Muscle of leg (tissue), 11 donors: ENCODE measurements around the gene SLC27A2. TPM values are rescaled to one million over a fixed set of nuclear protein-coding genes. Genes with fewer than 3 reads are reported as not detected.
A peak's percentile ranks its signal among the peaks of the same experiment; 100 is the strongest.

Experiments used
- DNase-seq: peaks from one replicate; pipeline ENCODE4 v3.0.0; 2013
- H3K27ac ChIP-seq: one replicate; pipeline ENCODE4 v1.5.1; 2013; ENCODE audit warnings: mild to moderate bottlenecking, low read length, control low read depth
- H3K27me3 ChIP-seq: one replicate; pipeline ENCODE4 v1.6.1; 2013; ENCODE audit warnings: low read length; ENCODE audit not compliant: control insufficient read depth, insufficient read depth
- H3K36me3 ChIP-seq: one replicate; pipeline ENCODE4 v1.6.1; 2013; ENCODE audit warnings: low read length; ENCODE audit not compliant: control insufficient read depth, insufficient read depth
- H3K4me1 ChIP-seq: one replicate; pipeline ENCODE4 v1.6.1; 2013; ENCODE audit warnings: low read length; ENCODE audit not compliant: control insufficient read depth, insufficient read depth
- H3K4me3 ChIP-seq: one replicate; pipeline ENCODE4 v1.5.1; 2013; ENCODE audit warnings: low read length, control low read depth
- H3K9me3 ChIP-seq: replicated peaks from 2 replicates; pipeline ENCODE4 v1.6.1; 2013; ENCODE audit warnings: low read depth, low read length; ENCODE audit not compliant: control insufficient read depth
- WGBS: methylation state at CpG from one replicate; pipeline ENCODE4 v1.1.5; 2013; ENCODE audit warnings: missing lambda C conversion rate; ENCODE audit not compliant: insufficient coverage; 5-methylcytosine and 5-hydroxymethylcytosine counted together
- polyA plus RNA-seq, 8 donors: library from polyadenylated mRNA; unstranded; fragments of 120-200 nt; gene quantifications; one replicate each; pipeline versions ENCODE4 v1.2.1 to v1.2.3, GENCODE V29; 2013; ENCODE audit warnings: inconsistent platforms in 1 of 8, low replicate concordance in 1 of 8; ENCODE audit not compliant: insufficient read length in 8 of 8, insufficient read depth in 1 of 8
- total RNA-seq: library from RNA; stranded (reverse); fragments of 120-200 nt; gene quantifications from one replicate; pipeline ENCODE4 v1.2.4, GENCODE V29; 2013

SLC27A2 gene
- total and polyA plus RNA-seq, 9 donors: 0.09 to 3.8 (median 0.20) TPM

DNA sequence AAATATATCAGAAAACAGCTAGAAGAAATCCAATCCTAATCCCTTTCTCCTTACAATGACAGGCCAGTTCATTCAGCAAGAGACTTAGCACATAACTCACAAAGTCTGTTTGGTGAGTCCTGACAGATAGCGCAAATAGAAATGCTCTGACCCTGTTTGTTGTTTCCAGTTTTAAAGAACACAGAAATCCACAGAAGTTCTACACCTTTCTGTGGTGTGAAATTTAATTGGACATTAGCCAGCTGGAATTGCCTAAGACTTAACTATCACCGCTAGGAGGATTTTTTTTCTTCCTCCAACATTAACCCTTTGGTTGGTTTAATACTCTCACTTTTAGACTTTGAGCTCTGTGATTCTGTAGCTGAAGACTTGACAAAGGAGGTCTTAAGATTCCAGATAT, 52.8 kb downstream of the SLC27A2 start:
- Histone ChIP-seq H3K4me3 (no peak overlapping the region), H3K27me3 (no peaks in the 10 kb centered on the region), H3K9me3 (no peaks in the 10 kb centered on the region), H3K36me3 (no peaks in the 10 kb centered on the region), H3K4me1 (no peaks in the 10 kb centered on the region), H3K27ac (no peak overlapping the region)
- WGBS: no CpG with 5 or more reads among the region's 2 CpGs
- no peak for DNase-seq

DNA sequence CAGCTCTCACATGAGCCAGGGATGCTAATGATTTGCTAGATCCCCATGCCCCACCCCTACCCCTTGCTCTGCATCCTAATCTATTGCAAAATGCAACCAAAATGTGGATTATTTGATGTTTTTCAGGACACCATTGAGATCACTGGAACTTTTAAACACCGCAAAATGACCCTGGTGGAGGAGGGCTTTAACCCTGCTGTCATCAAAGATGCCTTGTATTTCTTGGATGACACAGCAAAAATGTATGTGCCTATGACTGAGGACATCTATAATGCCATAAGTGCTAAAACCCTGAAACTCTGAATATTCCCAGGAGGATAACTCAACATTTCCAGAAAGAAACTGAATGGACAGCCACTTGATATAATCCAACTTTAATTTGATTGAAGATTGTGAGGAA, 53.8 kb downstream of the SLC27A2 start:
- 75% methylated on average over 1 of the region's 1 CpG for WGBS
- no peak overlapping the region for H3K4me3 ChIP-seq
- no peaks in the 10 kb centered on the region for H3K4me1 ChIP-seq

GRCh38 chr15:50236433-50236832, 54.4 kb downstream of the SLC27A2 start:
- no peaks in the 10 kb centered on the region for H3K9me3 ChIP-seq
- no peak overlapping the region for H3K27ac ChIP-seq
- no peak overlapping the region for H3K4me3 ChIP-seq
- 95% methylated on average over 5 of the region's 9 CpGs for WGBS
- H3K36me3 ChIP-seq: no peaks in the 10 kb centered on the region
- H3K27me3 ChIP-seq: no peaks in the 10 kb centered on the region
- no peaks in the 10 kb centered on the region for H3K4me1 ChIP-seq
- DNase-seq: no peak

More for the DNA sequence above, 53.8 kb downstream of the SLC27A2 start:
- no peaks in the 10 kb centered on the region for H3K27me3 ChIP-seq
- DNase-seq: no peak
- H3K9me3 ChIP-seq: no peaks in the 10 kb centered on the region
- H3K36me3 ChIP-seq: no peaks in the 10 kb centered on the region
- no peak overlapping the region for H3K27ac ChIP-seq

- Histone ChIP-seq H3K4me3 (no peak overlapping the region), H3K27me3 (no peaks in the 10 kb centered on the region), H3K9me3 (no peaks in the 10 kb centered on the region), H3K36me3 (no peaks in the 10 kb centered on the region), H3K4me1 (no peaks in the 10 kb centered on the region), H3K27ac (no peak overlapping the region)
- no peak for DNase-seq
- 94% methylated on average over 2 of the region's 2 CpGs for WGBS
Measured at GRCh38 chr15:50238255-50238654, 56.3 kb downstream of the SLC27A2 start.

DNA sequence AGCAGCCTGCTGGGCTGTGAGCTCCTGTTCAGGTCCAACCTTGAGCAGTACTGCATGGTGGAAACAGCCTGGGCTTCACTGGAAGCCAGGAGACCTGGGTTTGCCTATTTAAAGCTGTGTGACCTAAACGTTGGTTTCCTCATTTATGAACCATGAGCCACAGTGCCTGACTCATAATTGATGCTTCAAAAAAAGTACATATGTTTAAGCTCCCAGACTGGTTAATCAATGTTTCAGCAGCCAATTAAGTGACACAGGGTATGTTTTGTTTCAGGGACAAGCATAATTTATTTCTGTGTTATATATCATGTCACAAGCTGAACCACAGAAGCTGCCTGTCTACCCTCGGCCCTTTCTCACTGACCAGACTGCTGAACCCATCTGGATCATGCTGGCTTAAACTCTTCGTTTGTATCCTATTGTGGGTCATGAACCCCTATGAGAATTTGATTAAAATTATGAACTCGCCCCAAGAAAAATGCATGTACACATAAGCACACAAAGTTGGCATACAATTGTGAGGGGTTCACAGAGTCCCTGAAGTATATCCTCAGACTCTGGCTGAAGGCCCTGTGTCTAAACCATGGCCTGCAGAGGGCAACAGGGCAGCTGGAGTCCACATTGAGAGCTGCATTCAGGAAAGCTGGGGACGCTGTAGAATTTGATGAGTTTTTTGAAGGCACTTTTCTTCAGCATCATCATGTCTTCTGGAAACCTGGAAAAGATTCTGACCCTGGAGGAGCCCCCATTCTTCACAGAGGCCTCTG, 59.9 kb downstream of the SLC27A2 start:
- Histone ChIP-seq H3K27me3 (no peaks in the 10 kb centered on the region), H3K9me3 (no peaks in the 10 kb centered on the region)
- 20% methylated on average over 1 of the region's 5 CpGs for WGBS

GRCh38 chr15:50244153-50244552, 62.2 kb downstream of the SLC27A2 start:
- no peaks in the 10 kb centered on the region for H3K27me3 ChIP-seq
- H3K4me3 ChIP-seq: no peak overlapping the region
- 100% methylated on average over 1 of the region's 1 CpG for WGBS
- no peak overlapping the region for H3K27ac ChIP-seq
- H3K36me3 ChIP-seq: no peaks in the 10 kb centered on the region
- DNase-seq: no peak
- no peaks in the 10 kb centered on the region for H3K4me1 ChIP-seq
- H3K9me3 ChIP-seq: no peaks in the 10 kb centered on the region

More for the DNA sequence above, 59.9 kb downstream of the SLC27A2 start:
- H3K4me1 ChIP-seq: no peaks in the 10 kb centered on the region
- DNase-seq: no peak
- no peak overlapping the region for H3K27ac ChIP-seq
- H3K36me3 ChIP-seq: no peaks in the 10 kb centered on the region
- no peak overlapping the region for H3K4me3 ChIP-seq

- H3K4me1 ChIP-seq: no peaks in the 10 kb centered on the region
- no peaks in the 10 kb centered on the region for H3K36me3 ChIP-seq
- H3K27me3 ChIP-seq: no peaks in the 10 kb centered on the region
- no peak overlapping the region for H3K4me3 ChIP-seq
- DNase-seq: no peak
- no peaks in the 10 kb centered on the region for H3K9me3 ChIP-seq
- no CpG with 5 or more reads among the region's 2 CpGs for WGBS
- no peak overlapping the region for H3K27ac ChIP-seq
Measured at GRCh38 chr15:50244959-50245624, 63.1 kb downstream of the SLC27A2 start.

DNA sequence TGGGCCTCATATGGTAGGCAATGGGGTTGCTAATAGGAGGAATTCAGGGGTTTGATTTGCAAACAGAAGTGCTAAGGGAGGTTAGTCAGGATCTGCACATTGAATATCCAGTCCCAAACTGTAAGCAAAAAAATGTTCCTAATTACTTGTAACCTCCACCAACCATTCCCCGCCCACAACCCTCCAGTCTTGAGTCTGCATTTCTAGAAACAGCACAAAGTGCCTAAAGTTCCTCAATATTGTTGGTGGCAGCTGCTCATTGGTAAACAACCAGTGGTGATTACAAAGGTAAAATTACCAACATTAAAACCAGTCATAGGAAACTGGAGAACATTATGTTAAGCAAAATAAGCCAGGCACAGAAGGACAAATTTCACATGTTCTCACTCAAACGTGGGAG, 64.6 kb downstream of the SLC27A2 start:
- Histone ChIP-seq H3K27me3 (no peaks in the 10 kb centered on the region), H3K36me3 (no peaks in the 10 kb centered on the region), H3K27ac (no peak overlapping the region), H3K4me1 (no peaks in the 10 kb centered on the region), H3K4me3 (no peak overlapping the region), H3K9me3 (no peaks in the 10 kb centered on the region)
- 80% methylated on average over 1 of the region's 2 CpGs for WGBS
- DNase-seq: no peak

DNA sequence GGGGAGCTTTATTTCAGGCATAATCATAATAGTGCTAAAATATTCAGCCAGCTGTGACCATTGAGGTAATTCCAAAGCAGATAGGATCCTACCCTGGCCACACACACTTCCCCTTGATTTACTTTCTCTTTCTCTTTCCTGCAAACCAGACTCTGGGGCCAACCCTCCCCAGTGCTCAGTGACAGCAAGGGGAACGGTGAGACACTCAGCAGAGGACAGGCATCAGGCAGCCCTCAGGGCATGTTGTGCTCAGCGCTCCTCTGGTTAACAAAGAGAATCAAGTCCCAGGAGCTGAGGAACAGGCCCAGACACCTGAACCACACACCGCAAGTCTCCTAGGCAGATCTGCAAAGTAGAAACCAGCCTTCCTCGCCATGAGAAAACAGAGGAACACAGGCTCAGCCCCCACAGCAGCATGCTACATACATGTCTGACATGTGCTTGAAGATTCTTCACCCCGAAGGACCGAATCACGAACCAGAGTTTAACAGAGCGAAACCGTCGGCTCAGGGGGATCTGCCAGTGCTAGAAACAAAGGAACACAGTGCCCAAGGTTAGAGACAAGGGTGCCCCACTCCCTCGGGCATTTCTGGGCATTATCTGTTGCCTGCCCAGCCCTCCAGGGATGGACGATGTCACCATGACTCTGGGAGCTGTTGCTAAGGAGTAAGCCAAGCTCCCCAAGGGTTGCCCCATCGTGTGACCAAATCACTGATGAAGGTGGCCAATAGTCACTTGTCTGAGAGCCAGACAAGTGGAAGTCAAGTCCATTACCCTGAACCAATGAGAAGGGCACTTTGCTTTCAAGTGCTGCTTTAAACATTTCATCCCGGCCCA, 66.0 kb downstream of the SLC27A2 start:
- Histone ChIP-seq H3K27ac (no peak overlapping the region), H3K9me3 (no peaks in the 10 kb centered on the region), H3K36me3 (no peaks in the 10 kb centered on the region), H3K27me3 (no peaks in the 10 kb centered on the region), H3K4me3 (no peak overlapping the region), H3K4me1 (no peaks in the 10 kb centered on the region)
- WGBS: 87% methylated on average over 13 of the region's 14 CpGs
- DNase-seq: peak; percentile 11

DNA sequence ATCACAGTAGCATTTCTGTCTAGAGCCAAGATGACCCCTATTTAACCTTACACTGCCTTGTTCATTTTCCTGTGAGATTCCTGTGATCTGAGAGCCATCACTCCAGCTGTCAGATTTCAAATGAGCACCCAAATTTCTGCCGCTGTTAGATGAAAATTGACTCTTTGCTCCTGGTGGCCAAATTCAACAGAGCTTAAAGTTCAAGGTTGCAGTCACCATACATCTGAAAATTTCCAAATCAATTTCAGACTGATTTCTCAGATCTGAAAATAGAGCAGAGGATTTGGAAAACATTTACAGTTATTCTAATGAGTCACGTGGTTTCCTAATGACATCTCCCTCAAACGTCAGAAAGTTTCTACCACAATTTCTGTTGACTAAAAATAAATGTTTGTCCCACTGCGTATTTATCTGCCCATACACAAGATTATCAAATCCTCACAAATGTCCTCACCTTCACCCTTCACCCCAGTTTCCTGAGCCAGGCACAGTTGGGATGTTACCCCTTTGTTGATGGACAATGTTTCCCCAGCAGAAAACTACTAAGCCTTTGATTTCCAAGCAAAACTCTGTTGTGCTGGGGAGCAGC, 67.1 kb downstream of the SLC27A2 start:
- Histone ChIP-seq H3K9me3 (no peaks in the 10 kb centered on the region), H3K27ac (no peak overlapping the region), H3K27me3 (no peaks in the 10 kb centered on the region), H3K36me3 (no peaks in the 10 kb centered on the region), H3K4me1 (no peaks in the 10 kb centered on the region), H3K4me3 (no peak overlapping the region)
- WGBS: 55% methylated on average over 2 of the region's 4 CpGs
- no peak for DNase-seq
